GM23338 (cell line): ENCODE measurements around the gene XPA. TPM values are rescaled to one million over a fixed set of nuclear protein-coding genes. Genes with fewer than 3 reads are reported as not detected.

ENCODE experiments used
- ATAC-seq: fragments of 200-7000 bp; cut with Tn5 transposase; 3 replicates; pipeline ENCODE4 v1.9.1; 2020
- DNase-seq: peaks from one replicate; pipeline ENCODE4 v3.0.0-alpha.2; 2015; ENCODE audit warnings: low spot score
- H2AFZ ChIP-seq: fragments of 200-600 bp; sonication (generic); 2 replicates; pipeline ENCODE4 v1.8.0; 2016; ENCODE audit warnings: antibody characterized with exemption, mild to moderate bottlenecking, moderate library complexity
- H3F3A ChIP-seq: fragments of 200-600 bp; sonication (generic); replicated peaks from 2 replicates; pipeline ENCODE4 v1.8.0; 2017; ENCODE audit warnings: antibody characterized with exemption, mixed run types, low read depth
- H3K27ac ChIP-seq: fragments of 200-600 bp; sonication (generic); 2 replicates; pipeline ENCODE4 v1.6.1; 2016; ENCODE audit warnings: low read depth
- H3K27me3 ChIP-seq: fragments of 200-600 bp; sonication (generic); 2 replicates; pipeline ENCODE4 v1.8.0; 2016; ENCODE audit warnings: mild to moderate bottlenecking, mixed run types, moderate library complexity; ENCODE audit not compliant: insufficient read depth
- H3K36me3 ChIP-seq: fragments of 200-600 bp; sonication (generic); 2 replicates; pipeline ENCODE4 v1.8.0; 2016; ENCODE audit warnings: mild to moderate bottlenecking; ENCODE audit not compliant: insufficient read depth
- H3K4me1 ChIP-seq: fragments of 200-600 bp; sonication (generic); 2 replicates; pipeline ENCODE4 v1.8.0; 2016; ENCODE audit warnings: mild to moderate bottlenecking, moderate library complexity; ENCODE audit not compliant: insufficient read depth
- H3K4me2 ChIP-seq: fragments of 200-600 bp; sonication (generic); 2 replicates; pipeline ENCODE4 v1.7.1; 2017; ENCODE audit warnings: mixed run types
- H3K4me3 ChIP-seq: fragments of 200-600 bp; sonication (generic); 2 replicates; pipeline ENCODE4 v1.6.1; 2016; ENCODE audit warnings: mixed run types
- H3K79me2 ChIP-seq: fragments of 200-600 bp; sonication (generic); replicated peaks from 2 replicates; pipeline ENCODE4 v1.8.0; 2017; ENCODE audit warnings: mild to moderate bottlenecking; ENCODE audit not compliant: insufficient read depth
- H3K9me2 ChIP-seq: fragments of 200-600 bp; sonication (generic); 2 replicates; pipeline ENCODE4 v1.8.0; 2017; ENCODE audit not compliant: insufficient read depth
- H4K20me1 ChIP-seq: fragments of 200-600 bp; sonication (generic); replicated peaks from 2 replicates; pipeline ENCODE4 v1.8.0; 2017; ENCODE audit warnings: mild to moderate bottlenecking; ENCODE audit not compliant: insufficient read depth
- H3K27ac Mint-ChIP-seq: 2 replicates; pipeline ENCODE4 v1.8.0; 2020; ENCODE audit warnings: inconsistent platforms, mild to moderate bottlenecking, moderate library complexity, mixed read lengths
- H3K27me3 Mint-ChIP-seq: 3 replicates; pipeline ENCODE4 v1.8.0; 2022; ENCODE audit warnings: low read depth, mild to moderate bottlenecking, moderate library complexity, mixed read lengths, inconsistent platforms; ENCODE audit not compliant: insufficient read depth, poor library complexity
- H3K36me3 Mint-ChIP-seq: 3 replicates; pipeline ENCODE4 v1.8.0; 2021; ENCODE audit warnings: low read depth, mild to moderate bottlenecking, inconsistent platforms, moderate library complexity, mixed read lengths
- H3K4me1 Mint-ChIP-seq: 3 replicates; pipeline ENCODE4 v1.8.0; 2020; ENCODE audit warnings: mild to moderate bottlenecking, inconsistent platforms, mixed read lengths
- H3K4me3 Mint-ChIP-seq: 3 replicates; pipeline ENCODE4 v1.8.0; 2021; ENCODE audit warnings: moderate library complexity, mild to moderate bottlenecking, inconsistent platforms, mixed read lengths
- H3K9me3 Mint-ChIP-seq: 3 replicates; pipeline ENCODE4 v1.8.0; 2020; ENCODE audit warnings: moderate library complexity, mild to moderate bottlenecking, inconsistent platforms, mixed read lengths
- CREB1 ChIP-seq: fragments of 250-450 bp; sonication (Bioruptor Pico); IDR thresholded peaks from 2 replicates; pipeline ENCODE4 v1.5.0; 2020; ENCODE audit warnings: low read depth, mild to moderate bottlenecking, moderate library complexity
- CTCF ChIP-seq, 2 experiments: fragments of 200-600 bp in 1 of 2; sonication (generic) in 1 of 2; conservative IDR thresholded peaks; 2 replicates each; pipeline versions ENCODE4 v1.5.1 to v1.6.1; 2016 to 2017; ENCODE audit warnings: antibody characterized with exemption in 2 of 2, low read depth in 2 of 2, mild to moderate bottlenecking in 2 of 2, moderate library complexity in 1 of 2
- ETS1 ChIP-seq: IDR thresholded peaks from 2 replicates; pipeline ENCODE4 v1.6.1; 2016; ENCODE audit warnings: antibody characterized with exemption
- EZH2 ChIP-seq: fragments of 200-600 bp; sonication (generic); IDR thresholded peaks from one replicate; pipeline ENCODE4 v1.8.0; 2017; ENCODE audit warnings: antibody characterized with exemption, mild to moderate bottlenecking, low read depth; ENCODE audit not compliant: unreplicated experiment
- EZH2phosphoT487 ChIP-seq: fragments of 200-600 bp; sonication (generic); IDR thresholded peaks from one replicate; pipeline ENCODE4 v1.8.1; 2018; ENCODE audit warnings: antibody characterized with exemption; ENCODE audit not compliant: unreplicated experiment
- NANOG ChIP-seq: IDR thresholded peaks from 2 replicates; pipeline ENCODE4 v1.6.1; 2016; ENCODE audit warnings: antibody characterized with exemption, borderline replicate concordance
- POLR2AphosphoS5 ChIP-seq: IDR thresholded peaks from 2 replicates; pipeline ENCODE4 v1.6.1; 2016; ENCODE audit warnings: antibody characterized with exemption, low read depth
- REST ChIP-seq: IDR thresholded peaks from one replicate; pipeline ENCODE4 v1.6.1; 2018; ENCODE audit warnings: antibody characterized with exemption; ENCODE audit not compliant: unreplicated experiment
- ZNF331 ChIP-seq: fragments of 250-450 bp; sonication (Bioruptor Pico); IDR thresholded peaks from 2 replicates; pipeline ENCODE4 v1.5.0; 2020; ENCODE audit warnings: low read depth, mild to moderate bottlenecking, moderate library complexity
- ZNF462 ChIP-seq: fragments of 250-450 bp; sonication (Bioruptor Pico); IDR thresholded peaks from 2 replicates; pipeline ENCODE4 v1.5.0; 2020; ENCODE audit warnings: mild to moderate bottlenecking, moderate library complexity
- polyA plus RNA-seq: library from polyadenylated mRNA; unstranded; fragments of >200 nt; fragmentation: Nextera tagmentation; extraction: Ambion mirVana; gene quantifications from 2 replicates; pipeline ENCODE4 v1.2.1, GENCODE V29; 2016
- total RNA-seq: library from RNA; depleted of rRNA; stranded (reverse); fragments of >200 nt; shearing (Covaris generic); gene quantifications from 2 replicates; pipeline ENCODE4 v1.2.3, GENCODE V29; 2014

XPA gene
- total and polyA plus RNA-seq, 2 experiments from 2014 or later: 1.9 to 9.1 TPM

GRCh38 chr9:97697837-97698236 is 697 bp upstream of the XPA start:
- Histone ChIP-seq H3K27ac (no peak overlapping the region), H3K79me2 (no peaks in the 10 kb centered on the region), H3K27me3 (peaks cover 44% of the 10 kb centered on the region), H2AFZ (peak overlapping the region; percentile 93; the same call in 1 of the 2 replicates), H3K4me1 (peaks cover 11% of the 10 kb centered on the region; the same call in 1 of the 2 replicates), H3K9me2 (no peaks in the 10 kb centered on the region), H3K4me2 (peak overlapping the region; percentile 98), H3K4me3 (peak overlapping the region; percentile 87), H4K20me1 (no peaks in the 10 kb centered on the region; the same call in 1 of the 2 replicates), H3F3A (peaks cover 5% of the 10 kb centered on the region), H3K36me3 (no peaks in the 10 kb centered on the region)
- Mint-ChIP-seq H3K27me3 (peaks cover 17% of the 10 kb centered on the region), H3K9me3 (no peaks in the 10 kb centered on the region; the same call in 2 of the 3 replicates), H3K4me1 (peaks cover 14% of the 10 kb centered on the region; the same call in 2 of the 3 replicates), H3K27ac (no peak overlapping the region), H3K36me3 (no peaks in the 10 kb centered on the region), H3K4me3 (peak overlapping the region; percentile 80)
- ATAC-seq (no peak), DNase-seq (no peak)
- TF ChIP-seq ZNF331 (no peak), NANOG (no peak), CTCF (conservative IDR thresholded peaks at IDR 0.05; ENCODE audit: low read depth in 2 of 2) (no peak), CREB1 (CRISPR knock-in tag) (no peak), REST (no peak), ETS1 (no peak), ZNF462 (CRISPR knock-in tag) (no peak), EZH2phosphoT487 (no peak), EZH2 (no peak), POLR2AphosphoS5 (no peak)
